ENCODE results near the gene MDK.

- TF ChIP-seq, protein P1, sequence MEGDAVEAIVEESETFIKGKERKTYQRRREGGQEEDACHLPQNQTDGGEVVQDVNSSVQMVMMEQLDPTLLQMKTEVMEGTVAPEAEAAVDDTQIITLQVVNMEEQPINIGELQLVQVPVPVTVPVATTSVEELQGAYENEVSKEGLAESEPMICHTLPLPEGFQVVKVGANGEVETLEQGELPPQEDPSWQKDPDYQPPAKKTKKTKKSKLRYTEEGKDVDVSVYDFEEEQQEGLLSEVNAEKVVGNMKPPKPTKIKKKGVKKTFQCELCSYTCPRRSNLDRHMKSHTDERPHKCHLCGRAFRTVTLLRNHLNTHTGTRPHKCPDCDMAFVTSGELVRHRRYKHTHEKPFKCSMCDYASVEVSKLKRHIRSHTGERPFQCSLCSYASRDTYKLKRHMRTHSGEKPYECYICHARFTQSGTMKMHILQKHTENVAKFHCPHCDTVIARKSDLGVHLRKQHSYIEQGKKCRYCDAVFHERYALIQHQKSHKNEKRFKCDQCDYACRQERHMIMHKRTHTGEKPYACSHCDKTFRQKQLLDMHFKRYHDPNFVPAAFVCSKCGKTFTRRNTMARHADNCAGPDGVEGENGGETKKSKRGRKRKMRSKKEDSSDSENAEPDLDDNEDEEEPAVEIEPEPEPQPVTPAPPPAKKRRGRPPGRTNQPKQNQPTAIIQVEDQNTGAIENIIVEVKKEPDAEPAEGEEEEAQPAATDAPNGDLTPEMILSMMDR (IDR thresholded peaks at IDR 0.05; ENCODE audit: extremely low read depth in 1 of 2, insufficient read depth in 1 of 2, low read depth in 1 of 2, low read length in 2 of 2) = no peak
- TF ChIP-seq POLR2AphosphoS5 (IDR thresholded peaks at IDR 0.05; ENCODE audit: insufficient read depth, low read depth, low read length) (no peak), POLR2A (IDR thresholded peaks at IDR 0.05; ENCODE audit: low read depth, low read length) (no peak)
These were observed 6.0 kb downstream of the MDK start for GRCh38 chr11:46387456-46387855.
